HCT116 (cell line): ENCODE measurements around the gene KCNK4. TPM values are rescaled to one million over a fixed set of nuclear protein-coding genes. Genes with fewer than 3 reads are reported as not detected.

Source experiments
- ATAC-seq: fragments of 200-7000 bp; cut with Tn5 transposase; 2 replicates; pipeline ENCODE4 v1.9.1; 2020; ENCODE audit warnings: mild to moderate bottlenecking, moderate library complexity
- BruUV-seq: library from RNA; stranded (reverse); fragments of 400-500 nt; replicated peaks from 2 replicates; lab custom pipeline; 2021; lab: Mats Ljungman, UMichigan
- CTCF ChIA-PET: fragments of 300-600 bp; sonication (Branson Sonifier 250); formaldehyde crosslinking; loops from one replicate; lab custom pipeline; 2021; ENCODE audit warnings: antibody characterized with exemption; lab: Charles Lee
- POLR2A ChIA-PET: fragments of 300-600, 350-600 bp; sonication (Branson Sonifier 250); formaldehyde crosslinking; loops from one replicate; lab custom pipeline; 2021; ENCODE audit warnings: antibody characterized with exemption; lab: Charles Lee
- RAD21 ChIA-PET, 2 experiments: fragments of 300-600 bp; sonication (Branson Sonifier 250); formaldehyde crosslinking; loops; one replicate each; lab custom pipeline; 2023; ENCODE audit warnings: low total read pairs in 2 of 2; ENCODE audit not compliant: uncharacterized antibody in 2 of 2, unreplicated experiment in 2 of 2, low non-redundant PET in 1 of 2; lab: Charles Lee
- DNase-seq: peaks from one replicate; pipeline ENCODE4 v3.0.0-alpha.2; 2010; ENCODE audit warnings: low read depth, low spot score
- H2AFZ ChIP-seq: fragments of 200-600 bp; shearing (Covaris generic), sonication (generic); 2 replicates; pipeline ENCODE4 v1.6.1; 2017; ENCODE audit warnings: low read depth, mixed run types, mixed read lengths, antibody characterized with exemption, low read length; ENCODE audit not compliant: poor library complexity, severe bottlenecking
- H3K27ac ChIP-seq: 2 replicates; pipeline ENCODE4 v1.5.1; 2012; ENCODE audit warnings: low read depth, low read length
- H3K27me3 ChIP-seq: fragments of 200-600 bp; sonication (generic); 2 replicates; pipeline ENCODE4 v1.6.1; 2016; ENCODE audit warnings: mixed run types, low read length, mixed read lengths; ENCODE audit not compliant: insufficient read depth
- H3K36me3 ChIP-seq, 2 experiments: fragments of 200-500 bp in 1 of 2; fragments of 200-600 bp in 1 of 2; sonication (Bioruptor generic) in 1 of 2; sonication (generic) in 1 of 2; 2 replicates each; pipeline versions ENCODE4 v1.5.1 to v1.6.1; 2014 to 2016; ENCODE audit warnings: low read length in 2 of 2, inconsistent platforms in 1 of 2, mixed read lengths in 1 of 2, mixed run types in 1 of 2; ENCODE audit not compliant: insufficient read depth in 2 of 2, control insufficient read depth in 1 of 2
- H3K4me1 ChIP-seq, 2 experiments: fragments of 200-600 bp in 1 of 2; sonication (generic) in 1 of 2; 2 replicates each; pipeline versions ENCODE4 v1.5.1 to v1.6.1; 2012 to 2017; ENCODE audit warnings: low read length in 2 of 2, inconsistent platforms in 1 of 2, mild to moderate bottlenecking in 1 of 2, mixed read lengths in 1 of 2, mixed run types in 1 of 2, moderate library complexity in 1 of 2; ENCODE audit not compliant: insufficient read depth in 2 of 2, control insufficient read depth in 1 of 2
- H3K4me2 ChIP-seq: fragments of 200-600 bp; sonication (generic); 2 replicates; pipeline ENCODE4 v1.6.1; 2017; ENCODE audit warnings: mixed run types, low read length, mixed read lengths
- H3K4me3 ChIP-seq, 2 experiments: fragments of 200-600 bp in 1 of 2; sonication (generic) in 1 of 2; replicated peaks in 1 of 2; 2 replicates each; pipeline ENCODE4 v1.5.1; 2011 to 2016; ENCODE audit warnings: low read length in 2 of 2, control low read depth in 1 of 2, low read depth in 1 of 2, mild to moderate bottlenecking in 1 of 2, mixed read lengths in 1 of 2, mixed run types in 1 of 2
- H3K79me2 ChIP-seq: fragments of 200-600 bp; sonication (generic); 2 replicates; pipeline ENCODE4 v1.6.1; 2017; ENCODE audit warnings: mild to moderate bottlenecking, mixed run types, low read length, moderate library complexity, mixed read lengths; ENCODE audit not compliant: insufficient read depth
- H3K9ac ChIP-seq: fragments of 200-600 bp; sonication (generic); 2 replicates; pipeline ENCODE4 v1.6.1; 2016; ENCODE audit warnings: low read length, mixed read lengths
- H3K9me2 ChIP-seq: fragments of 200-600 bp; sonication (generic), shearing (Covaris generic); 2 replicates; pipeline ENCODE4 v1.6.1; 2017; ENCODE audit warnings: mixed run types, mild to moderate bottlenecking, moderate library complexity; ENCODE audit not compliant: insufficient read depth
- H3K9me3 ChIP-seq, 2 experiments: fragments of 200-500 bp in 1 of 2; fragments of 200-600 bp in 1 of 2; sonication (Bioruptor generic) in 1 of 2; sonication (generic) in 1 of 2; 2 replicates each; pipeline ENCODE4 v1.6.1; 2014 to 2017; ENCODE audit warnings: low read length in 2 of 2, mixed read lengths in 2 of 2, inconsistent platforms in 1 of 2, low read depth in 1 of 2, mild to moderate bottlenecking in 1 of 2, mixed run types in 1 of 2, moderate library complexity in 1 of 2; ENCODE audit not compliant: control insufficient read depth in 1 of 2, insufficient read depth in 1 of 2
- H4K20me1 ChIP-seq: fragments of 200-600 bp; sonication (generic), shearing (Covaris generic); 2 replicates; pipeline ENCODE4 v1.6.1; 2017; ENCODE audit warnings: mixed run types, mild to moderate bottlenecking, moderate library complexity; ENCODE audit not compliant: insufficient read depth
- ELF1 ChIP-seq: IDR thresholded peaks from 2 replicates; pipeline ENCODE4 v1.6.1; 2012; ENCODE audit warnings: low read depth, borderline replicate concordance
- POLR2A ChIP-seq: IDR thresholded peaks from 2 replicates; pipeline ENCODE4 v1.7.0; 2011; ENCODE audit warnings: borderline replicate concordance; ENCODE audit not compliant: insufficient read depth, insufficient read length; ENCODE audit errors: extremely low read depth
- POLR2AphosphoS5 ChIP-seq: IDR thresholded peaks from 2 replicates; pipeline ENCODE4 v1.6.1; 2011; ENCODE audit warnings: mild to moderate bottlenecking, low read depth, low read length, moderate library complexity
- SP1 ChIP-seq: IDR thresholded peaks from 2 replicates; pipeline ENCODE4 v1.6.1; 2012; ENCODE audit warnings: low read depth
- TCF7L2 ChIP-seq: IDR thresholded peaks from 2 replicates; pipeline ENCODE4 v1.7.0; 2011; ENCODE audit warnings: borderline replicate concordance, inconsistent platforms; ENCODE audit not compliant: insufficient read depth, insufficient read length; ENCODE audit errors: extremely low read depth
- YY1 ChIP-seq: IDR thresholded peaks from 2 replicates; pipeline ENCODE4 v1.6.1; 2011; ENCODE audit warnings: low read length, low read depth, moderate library complexity, mild to moderate bottlenecking; ENCODE audit not compliant: insufficient replicate concordance; ENCODE audit errors: extremely low read depth
- ZFX ChIP-seq: fragments of 450-650 bp; IDR thresholded peaks from 2 replicates; pipeline ENCODE4 v1.6.1; 2017
- intact Hi-C: fragments of 100-400 bp; cut with micrococcal nuclease; formaldehyde crosslinking; loops from 2 replicates; pipeline ENCODE4 v1.10.0; 2022
- total RNA-seq: library from RNA; stranded (reverse); gene quantifications from one replicate; pipeline ENCODE4 v1.2.1, GENCODE V29; 2021; ENCODE audit not compliant: unreplicated experiment
- TF ChIP-seq, protein P1 (sequence below), 3 experiments: fragments of 200-600 bp in 1 of 3; sonication (generic) in 1 of 3; IDR thresholded peaks in 2 of 3; conservative IDR thresholded peaks in 1 of 3; 2 replicates each; pipeline ENCODE4 v1.5.1; 2012 to 2017; ENCODE audit warnings: low read depth in 2 of 3, low read length in 2 of 3, antibody characterized with exemption in 1 of 3, borderline replicate concordance in 1 of 3, control low read depth in 1 of 3, mild to moderate bottlenecking in 1 of 3, mixed read lengths in 1 of 3, mixed run types in 1 of 3, moderate library complexity in 1 of 3; ENCODE audit not compliant: insufficient read depth in 1 of 3

KCNK4 gene
- total RNA-seq, 1 experiment from 2014 or later, result not detected

DNA sequence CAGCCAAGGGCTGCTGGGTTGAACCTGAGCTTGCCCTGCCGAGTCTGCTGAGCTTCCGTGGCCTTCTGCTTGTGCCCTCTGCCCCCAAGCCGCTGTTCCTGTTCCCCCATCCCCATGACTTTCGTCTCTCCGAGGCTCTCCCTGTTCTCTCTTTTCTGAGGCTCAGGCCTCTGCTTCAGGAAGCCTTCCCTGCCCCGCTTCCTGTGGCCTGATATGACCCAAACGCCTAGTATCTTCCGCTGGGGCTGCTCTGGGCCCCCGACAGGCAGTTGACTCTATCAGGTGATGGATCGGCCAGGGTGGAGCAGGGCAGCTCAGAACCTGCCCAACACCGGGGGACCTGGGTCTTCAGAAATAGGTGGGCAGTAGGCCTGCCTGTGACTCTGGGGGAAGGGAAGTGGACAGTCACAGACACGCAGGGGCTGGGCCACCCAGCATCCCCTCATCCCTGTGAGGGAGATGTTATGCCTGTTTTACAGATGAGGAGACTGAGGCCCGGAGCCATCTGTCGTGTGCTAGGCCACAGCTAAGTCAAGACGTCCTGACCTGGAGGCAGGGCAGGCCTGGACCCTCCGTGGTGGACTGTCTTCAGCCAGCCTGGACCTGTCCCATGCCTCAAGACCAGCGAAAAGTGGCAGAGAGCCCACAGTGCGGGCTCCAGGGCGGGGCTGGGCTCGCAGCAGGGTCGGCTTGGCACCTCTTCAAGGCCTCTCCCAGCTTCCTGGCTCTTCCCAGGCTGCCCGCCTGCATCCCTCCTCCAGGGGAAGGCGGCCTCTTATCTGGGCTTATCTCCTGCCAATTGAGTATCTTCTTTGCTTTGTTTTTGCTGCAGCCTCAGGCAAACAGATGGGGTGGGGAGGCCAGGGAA is 22.8 kb upstream of the KCNK4 start:
- Histone ChIP-seq H3K4me3 (peak overlapping the region; percentile 71 to 72), H2AFZ (no peak overlapping the region), H3K9me3 (no peaks in the 10 kb centered on the region), H3K27ac (peak overlapping the region; percentile 95), H3K9ac (peak overlapping the region; percentile 80), H3K4me2 (peak overlapping the region; percentile 91), H3K79me2 (peaks cover 8% of the 10 kb centered on the region; the same call in 1 of the 2 replicates), H3K9me2 (no peaks in the 10 kb centered on the region), H3K4me1 (peaks cover 18 to 31% of the 10 kb centered on the region in 2 experiments; a peak in 3 of 4 replicates), H3K27me3 (no peaks in the 10 kb centered on the region), H3K36me3 (peaks cover 5 to 20% of the 10 kb centered on the region in 2 experiments; a peak in 2 of 4 replicates), H4K20me1 (no peaks in the 10 kb centered on the region)
- ChIA-PET RAD21 (no interaction called here), POLR2A (interaction anchor here (0.7 to 3.9 kb wide), 12 partner anchors 11 to 82 kb away, joined by 3 to 29 read pairs (median 4); partner anchors contain the start of genes ESRRA, FKBP2, GPR137 and PPP1R14B), CTCF (interaction anchor here (0.6 to 2.5 kb wide), 6 partner anchors 16 to 87 kb away, joined by 3 to 11 read pairs (median 4); no protein-coding TSS in a partner anchor)
- ATAC-seq (peak; percentile 6), DNase-seq (no peak)
- intact Hi-C loops, result no loop called here
- 0 out of 2 replicates have a peak, but pooled peaks have one; percentile 10 for TF ChIP-seq POLR2AphosphoS5
- no peak for TF ChIP-seq SP1
- peak; percentile 85 for TF ChIP-seq TCF7L2
- BruUV-seq, result no TSS peak

DNA sequence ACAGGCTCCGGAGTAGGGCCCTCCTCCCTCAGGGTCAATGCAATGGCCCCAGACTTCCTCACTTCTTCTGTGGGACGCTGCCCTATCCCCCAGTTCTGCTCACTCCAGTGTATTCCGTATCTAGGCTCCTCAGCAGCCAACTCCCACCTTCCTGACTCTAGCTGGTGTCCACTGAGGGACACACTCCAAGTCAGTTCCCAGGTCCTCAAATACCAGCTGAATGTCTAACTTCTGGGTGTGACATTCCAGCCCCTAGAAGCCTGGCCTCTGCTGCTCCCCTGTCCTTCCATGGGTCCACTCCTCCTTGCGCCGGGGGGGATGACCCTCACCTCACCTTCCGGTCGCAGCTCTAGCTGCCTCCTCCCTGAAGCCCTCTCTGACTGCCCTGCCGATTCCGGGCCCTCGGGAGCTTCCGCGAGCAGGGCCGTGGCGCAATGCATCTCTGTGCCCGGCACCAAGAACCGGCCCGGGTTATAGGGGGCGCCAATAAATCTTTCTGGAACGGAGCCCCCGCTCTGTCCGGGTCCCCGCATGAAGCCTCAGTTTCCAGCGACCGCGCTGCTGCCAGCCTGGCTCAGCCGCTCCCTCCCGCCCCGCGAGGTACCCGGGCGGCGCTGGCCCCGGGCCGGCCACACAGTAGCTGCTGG is 22.1 kb upstream of the KCNK4 start:
- intact Hi-C loops, result no loop called here
- no peak overlapping the region for H2AFZ ChIP-seq
- H4K20me1 ChIP-seq, result no peaks in the 10 kb centered on the region
- H3K9me2 ChIP-seq, result no peaks in the 10 kb centered on the region
- POLR2A ChIA-PET, result interaction anchor here (0.7 to 3.9 kb wide), 14 partner anchors 11 to 83 kb away, joined by 3 to 29 read pairs (median 4); partner anchors contain the start of genes ESRRA, FKBP2, GPR137 and PPP1R14B
- peak overlapping the region; percentile 80 for H3K9ac ChIP-seq
- peaks cover 8% of the 10 kb centered on the region; the same call in 1 of the 2 replicates for H3K79me2 ChIP-seq
- H3K4me3 ChIP-seq, result peak overlapping the region; percentile 71 to 72
- TF ChIP-seq, protein P1, sequence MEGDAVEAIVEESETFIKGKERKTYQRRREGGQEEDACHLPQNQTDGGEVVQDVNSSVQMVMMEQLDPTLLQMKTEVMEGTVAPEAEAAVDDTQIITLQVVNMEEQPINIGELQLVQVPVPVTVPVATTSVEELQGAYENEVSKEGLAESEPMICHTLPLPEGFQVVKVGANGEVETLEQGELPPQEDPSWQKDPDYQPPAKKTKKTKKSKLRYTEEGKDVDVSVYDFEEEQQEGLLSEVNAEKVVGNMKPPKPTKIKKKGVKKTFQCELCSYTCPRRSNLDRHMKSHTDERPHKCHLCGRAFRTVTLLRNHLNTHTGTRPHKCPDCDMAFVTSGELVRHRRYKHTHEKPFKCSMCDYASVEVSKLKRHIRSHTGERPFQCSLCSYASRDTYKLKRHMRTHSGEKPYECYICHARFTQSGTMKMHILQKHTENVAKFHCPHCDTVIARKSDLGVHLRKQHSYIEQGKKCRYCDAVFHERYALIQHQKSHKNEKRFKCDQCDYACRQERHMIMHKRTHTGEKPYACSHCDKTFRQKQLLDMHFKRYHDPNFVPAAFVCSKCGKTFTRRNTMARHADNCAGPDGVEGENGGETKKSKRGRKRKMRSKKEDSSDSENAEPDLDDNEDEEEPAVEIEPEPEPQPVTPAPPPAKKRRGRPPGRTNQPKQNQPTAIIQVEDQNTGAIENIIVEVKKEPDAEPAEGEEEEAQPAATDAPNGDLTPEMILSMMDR (IDR thresholded peaks at IDR 0.05 in 2 of 3, conservative IDR thresholded peaks at IDR 0.05 in 1 of 3; ENCODE audit: borderline replicate concordance in 1 of 3, insufficient read depth in 1 of 3, low read depth in 2 of 3, low read length in 2 of 3), result no peak
- TF ChIP-seq YY1 (peak; percentile 55), ZFX (peak; percentile 64; the same call in 1 of the 2 replicates), POLR2A (peak; percentile 14), ELF1 (no peak), TCF7L2 (peak; percentile 3)
- H3K27me3 ChIP-seq, result no peaks in the 10 kb centered on the region
- RAD21 ChIA-PET, result interaction anchor here in 1 of 2 experiments (0.8 kb wide), 1 partner anchor 42 kb away, joined by 3 read pairs; no protein-coding TSS in a partner anchor
- DNase-seq, result no peak
- CTCF ChIA-PET, result interaction anchor here (0.6 to 2.5 kb wide), 10 partner anchors 17 to 88 kb away, joined by 3 to 11 read pairs (median 4); partner anchors contain the start of genes PRDX5 and TRMT112
- peaks cover 2 to 12% of the 10 kb centered on the region in 2 experiments; a peak in 1 of 4 replicates for H3K36me3 ChIP-seq
- peak overlapping the region; percentile 91 for H3K4me2 ChIP-seq
- ATAC-seq, result peak; percentile 33
- H3K4me1 ChIP-seq, result peaks cover 18 to 31% of the 10 kb centered on the region in 2 experiments; a peak in 3 of 4 replicates
- no peaks in the 10 kb centered on the region for H3K9me3 ChIP-seq
- no TSS peak for BruUV-seq
- H3K27ac ChIP-seq, result peak overlapping the region; percentile 95
